ENCODE measurements around the gene PRDM16. TPM values are rescaled to one million over a fixed set of nuclear protein-coding genes. Genes with fewer than 3 reads are reported as not detected.

Gene PRDM16
- total and polyA plus RNA-seq, 2 donors (not counting 1 experiment from before 2014, with no cell fraction given), result 0.03 to 0.12 TPM

DNA sequence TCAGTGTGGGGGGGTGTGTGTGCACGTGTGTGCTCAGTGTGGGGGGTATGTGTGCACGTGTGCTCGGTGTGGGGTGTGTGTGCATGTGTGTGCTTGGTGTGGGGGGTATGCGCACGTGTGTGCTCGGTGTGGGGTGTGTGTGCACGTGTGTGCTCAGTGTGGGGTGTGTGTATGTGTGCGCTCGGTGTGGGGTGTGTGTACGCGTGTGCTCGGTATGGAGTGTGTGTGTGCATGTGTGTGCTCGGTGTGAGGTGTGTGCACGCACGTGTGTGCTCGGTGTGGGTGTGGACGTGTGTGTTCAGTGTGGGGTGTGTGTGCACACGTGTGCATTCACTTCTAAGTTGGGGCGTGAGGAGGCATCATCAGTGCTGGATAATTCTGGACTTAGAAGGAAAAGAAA is 77.9 kb downstream of the PRDM16 start:
- DNase-seq (no peak), ATAC-seq (ENCODE audit: low read depth) (no peak)
- H3K27ac Mint-ChIP-seq, result no peak overlapping the region
- H2AFZ ChIP-seq (ENCODE audit: insufficient read depth, low read depth, low read length, poor library complexity, severe bottlenecking), result no peak overlapping the region
- POLR2A ChIA-PET, result no interaction called here
- no peak overlapping the region for H3K4me2 ChIP-seq (replicated peaks; ENCODE audit: low read depth, low read length, poor library complexity, severe bottlenecking)
- H3K27ac ChIP-seq (ENCODE audit: low read length in 2 of 2), result no peak overlapping the region
- 98% methylated on average over 19 of the region's 19 CpGs for WGBS (ENCODE audit: insufficient coverage)
- no peaks in the 10 kb centered on the region for H3K36me3 ChIP-seq (replicated peaks in 1 of 2; ENCODE audit: control extremely low read depth in 1 of 2, control insufficient read depth in 1 of 2, extremely low read depth in 1 of 2, insufficient read depth in 2 of 2, low read length in 1 of 2)
- H3K9me3 Mint-ChIP-seq (ENCODE audit: insufficient read depth), result no peaks in the 10 kb centered on the region
- no peak for TF ChIP-seq EZH2 (IDR thresholded peaks at IDR 0.05; ENCODE audit: borderline replicate concordance, insufficient read depth, low read depth, low read length, poor library complexity, severe bottlenecking)
- TF ChIP-seq, protein P1, sequence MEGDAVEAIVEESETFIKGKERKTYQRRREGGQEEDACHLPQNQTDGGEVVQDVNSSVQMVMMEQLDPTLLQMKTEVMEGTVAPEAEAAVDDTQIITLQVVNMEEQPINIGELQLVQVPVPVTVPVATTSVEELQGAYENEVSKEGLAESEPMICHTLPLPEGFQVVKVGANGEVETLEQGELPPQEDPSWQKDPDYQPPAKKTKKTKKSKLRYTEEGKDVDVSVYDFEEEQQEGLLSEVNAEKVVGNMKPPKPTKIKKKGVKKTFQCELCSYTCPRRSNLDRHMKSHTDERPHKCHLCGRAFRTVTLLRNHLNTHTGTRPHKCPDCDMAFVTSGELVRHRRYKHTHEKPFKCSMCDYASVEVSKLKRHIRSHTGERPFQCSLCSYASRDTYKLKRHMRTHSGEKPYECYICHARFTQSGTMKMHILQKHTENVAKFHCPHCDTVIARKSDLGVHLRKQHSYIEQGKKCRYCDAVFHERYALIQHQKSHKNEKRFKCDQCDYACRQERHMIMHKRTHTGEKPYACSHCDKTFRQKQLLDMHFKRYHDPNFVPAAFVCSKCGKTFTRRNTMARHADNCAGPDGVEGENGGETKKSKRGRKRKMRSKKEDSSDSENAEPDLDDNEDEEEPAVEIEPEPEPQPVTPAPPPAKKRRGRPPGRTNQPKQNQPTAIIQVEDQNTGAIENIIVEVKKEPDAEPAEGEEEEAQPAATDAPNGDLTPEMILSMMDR (IDR thresholded peaks at IDR 0.05), result no peak
- H3K4me3 ChIP-seq (ENCODE audit: control extremely low read depth in 1 of 5, extremely low read depth in 1 of 5, insufficient read depth in 1 of 5, low read depth in 2 of 5, low read length in 4 of 5), result no peak overlapping the region
- no peaks in the 10 kb centered on the region for H3K4me1 ChIP-seq (ENCODE audit: control insufficient read depth in 2 of 2, insufficient read depth in 2 of 2, low read length in 2 of 2)
- no peaks in the 10 kb centered on the region for H3K4me1 Mint-ChIP-seq
- H3K79me2 ChIP-seq (ENCODE audit: control insufficient read depth, insufficient read depth, low read length), result no peaks in the 10 kb centered on the region
- H3K27me3 ChIP-seq (replicated peaks in 1 of 4; ENCODE audit: control extremely low read depth in 1 of 4, control insufficient read depth in 3 of 4, insufficient read depth in 4 of 4, low read length in 3 of 4), result no peaks in the 10 kb centered on the region
- H3K9ac ChIP-seq (ENCODE audit: low read length), result no peak overlapping the region
- CTCF ChIA-PET, result no interaction called here
- H4K20me1 ChIP-seq (ENCODE audit: control insufficient read depth, insufficient read depth, low read length, poor library complexity, severe bottlenecking), result no peaks in the 10 kb centered on the region
- no peaks in the 10 kb centered on the region for H3K27me3 Mint-ChIP-seq
- peaks cover 0 to 14% (median 0%) of the 10 kb centered on the region in 3 donors for H3K9me3 ChIP-seq (ENCODE audit: control extremely low read depth in 1 of 3, control insufficient read depth in 2 of 3, insufficient read depth in 1 of 3, low read length in 2 of 3)
- intact Hi-C loops (cut with micrococcal nuclease), result no loop called here
- H3K4me3 Mint-ChIP-seq, result no peak overlapping the region

GRCh38 chr1:3148171-3148570 is 79.2 kb downstream of the PRDM16 start:
- Histone ChIP-seq H3K9me3 (ENCODE audit: control extremely low read depth in 1 of 3, control insufficient read depth in 2 of 3, insufficient read depth in 1 of 3, low read length in 2 of 3) (peaks cover 0 to 14% (median 0%) of the 10 kb centered on the region in 3 donors), H4K20me1 (ENCODE audit: control insufficient read depth, insufficient read depth, low read length, poor library complexity, severe bottlenecking) (no peaks in the 10 kb centered on the region), H3K4me1 (ENCODE audit: control insufficient read depth in 2 of 2, insufficient read depth in 2 of 2, low read length in 2 of 2) (no peaks in the 10 kb centered on the region), H3K79me2 (ENCODE audit: control insufficient read depth, insufficient read depth, low read length) (no peaks in the 10 kb centered on the region), H3K4me2 (replicated peaks; ENCODE audit: low read depth, low read length, poor library complexity, severe bottlenecking) (no peak overlapping the region), H3K27me3 (replicated peaks in 1 of 4; ENCODE audit: control extremely low read depth in 1 of 4, control insufficient read depth in 3 of 4, insufficient read depth in 4 of 4, low read length in 3 of 4) (no peaks in the 10 kb centered on the region), H3K4me3 (ENCODE audit: control extremely low read depth in 1 of 5, extremely low read depth in 1 of 5, insufficient read depth in 1 of 5, low read depth in 2 of 5, low read length in 4 of 5) (no peak overlapping the region), H3K27ac (ENCODE audit: low read length in 2 of 2) (no peak overlapping the region), H2AFZ (ENCODE audit: insufficient read depth, low read depth, low read length, poor library complexity, severe bottlenecking) (no peak overlapping the region), H3K9ac (ENCODE audit: low read length) (no peak overlapping the region), H3K36me3 (replicated peaks in 1 of 2; ENCODE audit: control extremely low read depth in 1 of 2, control insufficient read depth in 1 of 2, extremely low read depth in 1 of 2, insufficient read depth in 2 of 2, low read length in 1 of 2) (no peaks in the 10 kb centered on the region)
- DNase-seq (no peak), ATAC-seq (ENCODE audit: low read depth) (no peak)
- CTCF ChIA-PET, result no interaction called here
- POLR2A ChIA-PET, result no interaction called here
- Mint-ChIP-seq H3K4me1 (no peaks in the 10 kb centered on the region), H3K27me3 (no peaks in the 10 kb centered on the region), H3K27ac (no peak overlapping the region), H3K4me3 (no peak overlapping the region), H3K9me3 (ENCODE audit: insufficient read depth) (no peaks in the 10 kb centered on the region)
- WGBS (ENCODE audit: insufficient coverage), result 87% methylated on average over 6 of the region's 6 CpGs
- TF ChIP-seq, protein P1 (IDR thresholded peaks at IDR 0.05), result no peak
- no peak for TF ChIP-seq EZH2 (IDR thresholded peaks at IDR 0.05; ENCODE audit: borderline replicate concordance, insufficient read depth, low read depth, low read length, poor library complexity, severe bottlenecking)
- intact Hi-C loops (cut with micrococcal nuclease), result no loop called here
